Measurements from ENCODE around the gene ARHGAP26.

- TF ChIP-seq, protein P1, sequence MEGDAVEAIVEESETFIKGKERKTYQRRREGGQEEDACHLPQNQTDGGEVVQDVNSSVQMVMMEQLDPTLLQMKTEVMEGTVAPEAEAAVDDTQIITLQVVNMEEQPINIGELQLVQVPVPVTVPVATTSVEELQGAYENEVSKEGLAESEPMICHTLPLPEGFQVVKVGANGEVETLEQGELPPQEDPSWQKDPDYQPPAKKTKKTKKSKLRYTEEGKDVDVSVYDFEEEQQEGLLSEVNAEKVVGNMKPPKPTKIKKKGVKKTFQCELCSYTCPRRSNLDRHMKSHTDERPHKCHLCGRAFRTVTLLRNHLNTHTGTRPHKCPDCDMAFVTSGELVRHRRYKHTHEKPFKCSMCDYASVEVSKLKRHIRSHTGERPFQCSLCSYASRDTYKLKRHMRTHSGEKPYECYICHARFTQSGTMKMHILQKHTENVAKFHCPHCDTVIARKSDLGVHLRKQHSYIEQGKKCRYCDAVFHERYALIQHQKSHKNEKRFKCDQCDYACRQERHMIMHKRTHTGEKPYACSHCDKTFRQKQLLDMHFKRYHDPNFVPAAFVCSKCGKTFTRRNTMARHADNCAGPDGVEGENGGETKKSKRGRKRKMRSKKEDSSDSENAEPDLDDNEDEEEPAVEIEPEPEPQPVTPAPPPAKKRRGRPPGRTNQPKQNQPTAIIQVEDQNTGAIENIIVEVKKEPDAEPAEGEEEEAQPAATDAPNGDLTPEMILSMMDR (IDR thresholded peaks at IDR 0.05; ENCODE audit: low read depth, low read length, missing input control) = no peak
- TF ChIP-seq YY1 (IDR thresholded peaks at IDR 0.05) (no peak), RAD21 (IDR thresholded peaks at IDR 0.05) (peak in 1 of 2 donors; percentile 23), MAX (IDR thresholded peaks at IDR 0.05) (no peak), JUND (IDR thresholded peaks at IDR 0.05) (no peak), GABPA (IDR thresholded peaks at IDR 0.05 in 1 of 2, conservative IDR thresholded peaks at IDR 0.05 in 1 of 2) (no peak), ZBTB33 (IDR thresholded peaks at IDR 0.05) (no peak), NR2F2 (IDR thresholded peaks at IDR 0.05) (peak; percentile 49), TAF1 (conservative IDR thresholded peaks at IDR 0.05) (no peak), ATF3 (IDR thresholded peaks at IDR 0.05) (no peak)
Observed at GRCh38 chr5:142783601-142784341, 13.6 kb downstream of the ARHGAP26 start.

Measured in liver (tissue), 3 donors.